HG02884 (cell line): Measurements from ENCODE around the gene MDP1.
"Not testable (repeated sequence)": the region's sequence is repeated elsewhere in the genome, so short reads cannot be mapped to it uniquely, and the experiment has no call there.

Experiments
- ATAC-seq: cut with Tn5 transposase; IDR thresholded peaks from one replicate; pipeline ENCODE4 v1.9.1; 2021; ENCODE audit warnings: mild to moderate bottlenecking, moderate library complexity; ENCODE audit not compliant: unreplicated experiment

MDP1 gene

DNA sequence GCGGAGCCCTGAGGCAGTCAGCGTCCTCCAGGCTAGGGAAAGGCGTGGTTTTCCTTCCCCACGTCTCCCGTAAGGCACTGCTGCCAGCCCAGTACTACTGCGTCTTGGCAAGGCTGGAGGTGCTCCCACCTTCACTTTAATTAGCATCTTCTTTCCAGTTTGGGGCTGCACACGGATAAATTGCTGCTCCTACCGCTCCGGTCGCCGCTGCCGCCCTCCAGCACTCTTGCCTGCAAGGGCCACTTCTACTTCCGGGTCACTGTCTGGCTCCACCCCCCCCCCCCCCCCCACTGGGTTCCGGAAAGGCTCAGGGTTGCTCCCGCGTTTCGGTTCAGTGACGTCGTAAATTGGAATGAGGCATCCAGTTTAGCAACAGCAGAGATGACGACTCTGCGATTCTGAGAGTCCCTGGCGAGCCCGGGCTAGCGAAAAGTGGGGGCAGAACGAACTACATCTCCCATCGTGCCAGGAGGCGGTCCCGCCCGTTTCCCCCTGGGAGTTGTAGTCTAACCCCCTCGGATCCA lies 16.3 kb upstream of the MDP1 start, which contains the start of gene NEDD8:
NEDD8 (minus strand) TSS at position 247 of the 524 bp plus-strand sequence; CDS start at position 147, 100 bp downstream.
- ATAC-seq: peak; percentile 63

- peak; percentile 13 for ATAC-seq
Measured at GRCh38 chr14:24231263-24232120, 15.6 kb upstream of the MDP1 start.

- ATAC-seq: no peak
Measured at GRCh38 chr14:24228902-24229301, 13.0 kb upstream of the MDP1 start.

DNA sequence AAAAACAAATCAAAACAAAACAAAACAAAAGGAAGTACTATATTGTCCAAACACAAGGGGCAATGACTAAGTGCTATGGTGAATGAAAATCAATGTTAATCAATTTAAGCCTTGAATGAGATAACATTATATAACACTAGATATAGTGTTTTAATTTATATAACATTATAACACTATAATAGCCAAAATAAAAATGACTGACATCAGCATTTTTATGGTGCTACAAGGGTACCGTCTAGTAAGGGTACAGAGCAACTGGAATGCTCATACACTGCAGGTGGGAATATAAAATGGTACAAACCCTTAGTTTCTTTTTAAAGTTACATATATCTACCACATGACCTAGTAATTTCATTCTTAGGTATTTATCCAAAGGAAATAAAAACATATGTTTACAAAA lies 10.6 kb upstream of the MDP1 start:
- no peak for ATAC-seq

DNA sequence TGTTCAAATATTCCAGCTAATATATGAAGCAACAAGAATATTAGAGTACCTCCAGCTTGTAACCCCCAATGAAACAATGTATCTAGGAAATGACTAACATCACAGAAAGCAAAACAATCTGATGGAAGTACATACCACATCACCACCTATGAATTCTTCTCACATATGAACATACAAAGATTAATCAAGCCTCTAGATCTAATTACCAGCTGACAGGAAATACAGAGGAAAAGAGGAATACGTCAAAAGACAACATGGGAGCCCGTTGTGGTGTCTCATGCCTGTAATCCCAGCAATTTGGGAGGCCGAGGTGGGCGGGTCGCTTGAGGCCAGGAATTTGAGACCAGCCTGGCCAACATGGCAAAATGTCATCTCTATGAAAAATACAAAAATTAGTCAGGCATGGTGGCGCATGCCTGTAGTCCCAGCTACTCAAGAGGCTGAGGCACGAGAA lies 8.8 kb upstream of the MDP1 start:
- ATAC-seq: no peak

DNA sequence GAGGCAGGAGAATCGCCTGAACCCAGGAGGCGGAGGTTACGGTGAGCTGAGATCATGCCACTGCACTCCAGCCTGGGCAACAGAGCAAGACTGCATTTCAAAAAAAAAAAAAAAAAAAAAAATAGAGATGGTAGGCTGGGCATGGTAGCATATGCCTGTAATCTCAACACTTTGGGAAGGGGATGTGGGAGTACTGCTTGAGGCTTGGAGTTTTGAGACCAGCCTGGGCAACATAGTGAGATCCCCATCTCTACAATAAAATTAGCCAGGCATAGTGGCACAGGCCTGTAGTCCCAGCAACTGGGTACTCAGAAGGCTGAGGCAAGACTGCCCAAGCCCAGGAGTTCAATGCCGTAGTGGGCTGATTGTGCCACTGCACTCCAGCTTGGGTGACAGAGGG lies 7.1 kb upstream of the MDP1 start:
- not testable (repeated sequence) for ATAC-seq

DNA sequence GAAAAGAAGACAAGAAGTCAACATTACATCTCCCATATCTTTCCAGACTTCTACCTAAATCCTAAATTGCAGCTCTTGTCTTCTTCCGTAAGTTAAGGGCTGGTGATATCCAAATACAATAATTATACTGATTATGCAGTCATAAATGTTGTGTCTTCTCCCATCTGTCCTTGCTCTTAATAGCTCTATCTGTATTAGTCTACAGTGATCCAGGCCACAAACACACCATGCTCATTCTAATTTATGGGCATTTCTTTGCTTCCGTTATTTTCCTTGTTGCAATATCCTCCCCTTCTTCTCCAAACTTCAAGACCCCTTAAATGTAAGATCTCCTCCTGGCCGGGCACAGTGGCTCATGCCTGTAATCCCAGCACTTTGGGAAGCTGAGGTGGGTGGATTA lies 3.7 kb upstream of the MDP1 start:
- ATAC-seq: no peak

DNA sequence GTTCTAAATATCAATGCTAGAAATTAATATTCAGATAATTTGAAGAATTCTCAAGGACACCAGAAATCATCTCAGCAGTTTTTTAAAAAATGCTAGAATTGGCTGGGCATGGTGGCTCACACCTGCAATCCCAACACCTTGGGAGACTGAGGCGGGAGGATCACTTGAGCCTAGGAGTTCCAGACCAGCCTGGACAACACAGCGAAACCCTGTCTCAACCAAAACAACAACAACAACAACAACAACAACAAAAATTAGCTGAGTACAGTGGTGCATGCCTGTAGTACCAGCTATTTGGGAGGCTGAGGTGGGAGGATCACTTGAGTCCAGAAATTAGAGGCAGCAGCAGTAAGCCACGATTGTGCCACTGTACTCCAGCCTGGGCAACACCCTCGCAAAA lies 3.2 kb upstream of the MDP1 start:
- no peak for ATAC-seq

DNA sequence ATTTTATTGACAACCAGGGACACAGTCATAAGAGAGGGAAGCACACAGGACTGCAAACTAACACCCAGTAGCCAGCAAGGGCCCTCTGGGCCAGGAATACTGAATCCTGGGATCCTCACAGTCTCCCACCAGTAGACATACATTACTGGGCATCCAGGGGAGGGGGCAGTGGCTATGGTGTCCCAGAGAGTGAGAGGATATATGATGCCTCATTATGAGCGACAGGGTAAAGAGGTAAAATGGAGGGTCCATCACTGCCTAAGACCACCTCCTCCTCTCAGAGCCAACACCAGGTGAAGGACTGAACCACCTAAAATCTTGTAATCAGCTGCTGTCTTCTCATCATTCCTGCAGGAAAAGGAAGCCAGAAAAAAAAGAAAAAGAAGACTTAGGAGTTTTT lies 1.0 kb upstream of the MDP1 start:
- ATAC-seq: not testable (repeated sequence)

- ATAC-seq: no peak
Measured at GRCh38 chr14:24216345-24216699, 456 bp upstream of the MDP1 start.

DNA sequence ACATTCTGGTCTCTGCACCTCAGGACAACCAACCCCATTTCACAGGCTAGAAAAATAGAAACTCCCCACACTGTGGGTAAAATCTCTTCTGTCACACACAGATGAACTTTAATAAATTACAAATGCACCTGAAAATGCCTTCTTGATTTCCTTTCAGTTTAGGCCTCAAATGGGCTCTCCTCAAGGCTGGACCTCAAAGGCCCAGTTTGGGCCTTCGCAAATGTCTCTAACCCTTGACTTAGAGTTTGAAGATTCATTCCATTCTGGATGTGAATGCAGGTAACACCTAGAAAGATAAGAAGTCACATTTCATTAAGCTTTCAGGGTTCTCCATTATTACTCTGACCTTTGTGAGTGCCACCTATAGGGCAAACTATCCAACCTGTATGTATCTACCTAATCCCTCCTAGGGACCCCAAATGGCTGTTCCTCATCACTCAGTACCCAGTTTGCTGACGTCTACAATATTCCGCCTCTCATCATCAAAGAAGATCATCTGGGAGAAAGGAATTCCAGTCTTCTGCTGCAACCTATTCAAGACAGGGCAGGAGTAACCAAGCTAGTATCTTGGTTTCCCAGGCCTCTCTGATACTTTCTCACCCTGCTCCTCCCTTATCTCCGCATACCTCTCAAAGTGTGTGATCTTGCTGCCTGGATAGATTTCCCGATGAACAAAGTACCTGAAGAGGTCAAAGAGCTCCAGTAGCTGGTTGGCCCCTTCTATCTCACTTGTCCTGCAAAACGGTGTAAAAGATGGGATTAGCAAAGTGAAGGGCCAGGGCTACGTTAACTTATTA lies 1.8 kb downstream of the MDP1 start:
- ATAC-seq: no peak

DNA sequence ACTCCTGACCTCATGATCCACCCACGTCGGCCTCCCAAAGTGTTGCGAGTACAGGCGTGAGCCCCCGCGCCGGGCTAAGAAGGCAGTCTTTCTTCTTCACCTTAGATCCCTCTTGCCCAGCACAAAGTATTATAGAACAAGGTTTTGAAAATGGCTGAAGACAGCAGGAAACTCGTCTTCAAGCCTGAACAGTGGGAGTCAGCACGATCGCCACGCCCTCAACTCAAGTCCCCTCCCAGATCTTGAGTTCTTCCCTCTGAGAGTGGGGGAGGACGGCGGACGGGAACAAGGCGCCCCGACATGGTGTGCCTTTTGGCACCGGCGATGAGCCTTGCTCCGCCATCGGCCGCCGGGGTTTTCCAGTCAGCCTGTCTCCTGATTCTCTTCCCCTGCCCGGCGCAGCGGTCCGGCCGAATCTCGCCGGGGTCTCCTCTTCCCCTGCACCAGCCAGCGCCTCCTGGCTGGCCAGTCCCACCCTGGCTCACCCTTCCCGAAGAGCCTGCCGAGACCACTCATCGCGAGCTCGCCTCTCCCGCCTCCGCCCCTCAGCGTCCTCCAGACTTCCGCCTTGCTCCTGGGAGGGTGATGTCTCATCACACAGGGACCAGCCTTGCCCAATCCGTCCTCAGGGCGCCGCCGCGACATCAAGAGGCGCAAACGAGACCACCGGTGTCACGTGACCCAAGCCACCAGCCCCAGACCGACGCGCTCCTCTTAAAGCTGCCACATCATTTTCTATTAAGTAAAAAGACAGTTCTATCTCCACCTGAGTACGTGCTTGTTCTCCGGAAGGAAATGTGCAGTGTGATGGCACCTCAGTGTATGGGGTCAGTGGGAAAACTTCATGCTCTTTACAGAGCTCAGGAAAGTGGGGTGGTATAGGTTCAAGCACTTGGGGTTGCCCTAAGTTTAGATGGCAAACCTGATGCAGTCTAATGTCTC lies 2.7 kb downstream of the MDP1 start, which contains the start of gene CHMP4A:
CHMP4A (minus strand) TSS at position 565 of the 942 bp plus-strand sequence; CDS start at position 516, 49 bp downstream.
- ATAC-seq: peak; percentile 71

- no peak for ATAC-seq
Measured at GRCh38 chr14:24211311-24211710, 4.6 kb downstream of the MDP1 start.

- ATAC-seq: no peak
Measured at GRCh38 chr14:24207625-24208024, 8.2 kb downstream of the MDP1 start.

DNA sequence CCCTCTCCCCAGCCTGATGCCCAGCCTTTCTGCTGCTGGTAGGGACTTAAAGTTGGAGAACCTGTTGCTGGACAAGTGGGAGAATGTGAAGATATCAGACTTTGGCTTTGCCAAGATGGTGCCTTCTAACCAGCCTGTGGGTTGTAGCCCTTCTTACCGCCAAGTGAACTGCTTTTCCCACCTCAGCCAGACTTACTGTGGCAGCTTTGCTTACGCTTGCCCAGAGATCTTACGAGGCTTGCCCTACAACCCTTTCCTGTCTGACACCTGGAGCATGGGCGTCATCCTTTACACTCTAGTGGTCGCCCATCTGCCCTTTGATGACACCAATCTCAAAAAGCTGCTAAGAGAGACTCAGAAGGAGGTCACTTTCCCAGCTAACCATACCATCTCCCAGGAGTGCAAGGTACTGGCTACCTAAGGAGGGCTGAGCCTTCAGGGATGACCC lies 8.7 kb downstream of the MDP1 start:
- ATAC-seq: no peak

DNA sequence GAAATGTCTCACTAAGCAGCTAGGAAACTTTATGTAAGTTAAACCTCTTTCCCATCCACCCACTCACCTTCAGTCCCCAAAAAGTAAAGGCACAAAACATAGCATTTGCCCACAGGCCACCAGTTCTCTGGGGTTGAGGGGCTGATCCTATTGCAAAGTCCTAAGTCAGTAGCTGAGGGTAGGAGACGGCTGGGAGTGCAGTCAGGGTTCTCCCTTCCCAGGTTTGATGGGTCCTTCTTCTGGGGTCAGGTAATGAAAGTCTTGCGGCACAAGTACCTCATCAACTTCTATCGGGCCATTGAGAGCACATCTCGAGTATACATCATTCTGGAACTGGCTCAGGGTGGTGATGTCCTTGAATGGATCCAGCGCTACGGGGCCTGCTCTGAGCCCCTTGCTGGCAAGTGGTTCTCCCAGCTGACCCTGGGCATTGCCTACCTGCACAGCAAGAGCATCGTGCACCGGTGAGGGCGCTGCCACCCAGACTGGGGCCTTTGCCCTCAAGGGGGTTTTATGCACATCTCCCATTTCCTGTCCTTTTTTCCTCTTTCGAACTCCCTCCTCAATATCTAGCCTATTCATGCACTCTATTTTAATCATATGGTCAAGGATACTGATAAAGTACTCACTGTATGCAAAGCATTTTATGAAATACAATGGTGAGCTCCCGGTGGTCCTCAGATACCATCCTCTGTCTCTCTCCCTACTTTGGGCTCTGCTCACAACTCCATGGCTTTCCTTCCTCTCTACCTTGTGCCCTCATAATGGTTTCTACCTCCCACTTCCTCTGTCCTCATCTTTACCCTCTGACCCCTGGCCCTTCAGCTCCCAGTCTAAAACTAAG lies 9.4 kb downstream of the MDP1 start:
- ATAC-seq: no peak

GRCh38 chr14:24204163-24205146 lies 11.4 kb downstream of the MDP1 start:
- ATAC-seq: no peak

DNA sequence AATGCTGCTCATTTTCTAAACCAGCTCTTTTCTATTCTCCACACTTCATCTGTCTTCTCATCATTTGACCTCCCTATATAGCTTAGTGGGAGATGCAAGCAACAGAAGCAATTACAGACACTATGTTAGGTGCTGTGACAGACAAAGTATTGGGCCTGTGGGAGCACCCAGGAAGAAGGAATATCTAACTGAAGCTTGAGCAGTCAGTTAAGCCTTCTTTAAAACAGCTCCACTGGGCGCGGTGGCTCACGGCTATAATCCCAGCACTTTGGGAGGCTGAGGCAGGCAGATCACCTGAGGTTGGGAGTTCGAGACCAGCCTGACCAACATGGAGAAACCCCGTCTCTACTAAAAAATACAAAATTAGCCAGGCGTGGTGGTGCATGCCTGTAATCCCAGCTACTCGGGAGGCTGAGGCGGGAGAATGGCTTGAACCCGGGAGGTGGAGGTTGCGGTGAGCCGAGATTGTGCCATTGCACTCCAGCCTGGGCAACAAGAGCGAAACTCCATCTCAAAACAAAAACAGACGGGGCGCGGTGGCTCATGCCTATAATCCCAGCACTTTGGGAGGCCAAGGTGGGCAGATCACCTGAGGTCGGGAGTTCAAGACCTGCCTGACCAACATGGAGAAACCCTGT lies 12.5 kb downstream of the MDP1 start:
- ATAC-seq: not testable (repeated sequence)
